ENCODE measurements around the gene ARPP21. TPM values are rescaled to one million over a fixed set of nuclear protein-coding genes. Genes with fewer than 3 reads are reported as not detected.

ARPP21 gene
- polyA plus RNA-seq, 1 donor from 2014 or later, result 12.8 TPM

DNA sequence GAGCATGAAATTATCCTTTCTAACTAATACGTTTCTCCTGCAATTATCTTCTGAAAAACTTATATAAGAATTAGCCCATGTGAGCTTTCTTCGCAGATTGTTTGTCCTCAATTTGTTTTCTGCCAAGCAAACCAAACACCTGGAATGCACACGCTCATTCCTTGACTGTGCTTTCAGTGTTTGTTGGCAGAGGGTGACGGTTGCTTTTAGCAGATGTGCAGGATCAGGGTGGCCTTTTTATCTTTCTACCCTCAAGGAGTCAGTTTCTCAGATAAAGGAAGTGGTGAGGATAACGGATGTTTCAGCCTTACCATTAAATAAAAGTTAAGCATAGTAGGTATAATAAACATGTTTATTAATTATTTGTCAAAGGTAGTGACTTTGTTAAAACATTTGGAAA is 15.2 kb downstream of the ARPP21 start:
- H2AFZ ChIP-seq (ENCODE audit: low read depth, low read length), result no peak overlapping the region
- H3K4me2 ChIP-seq (ENCODE audit: low read length), result no peak overlapping the region
- no peaks in the 10 kb centered on the region for H3K9me2 ChIP-seq (ENCODE audit: insufficient read depth, low read length)
- H3K9me3 ChIP-seq (ENCODE audit: low read length), result no peaks in the 10 kb centered on the region
- no peak overlapping the region for H3K9ac ChIP-seq (ENCODE audit: low read length)
- H3K27ac ChIP-seq (ENCODE audit: low read length), result no peak overlapping the region
- no peaks in the 10 kb centered on the region for H3K27me3 ChIP-seq (ENCODE audit: insufficient read depth, low read depth, low read length)
- no peak overlapping the region for H3K4me3 ChIP-seq (ENCODE audit: low read length)
- no peaks in the 10 kb centered on the region for H4K20me1 ChIP-seq (ENCODE audit: insufficient read depth)
- H3F3A ChIP-seq (ENCODE audit: insufficient read depth, low read length, poor library complexity, severe bottlenecking), result no peaks in the 10 kb centered on the region
- no peaks in the 10 kb centered on the region for H3K79me2 ChIP-seq (replicated peaks; ENCODE audit: insufficient read depth, low read length)
- H3K36me3 ChIP-seq (ENCODE audit: insufficient read depth, low read length), result no peaks in the 10 kb centered on the region
- TF ChIP-seq POLR2AphosphoS5 (IDR thresholded peaks at IDR 0.05) (no peak), RAD21 (conservative IDR thresholded peaks at IDR 0.05) (no peak), TAF1 (IDR thresholded peaks at IDR 0.05; ENCODE audit: low read depth) (no peak), SMC3 (conservative IDR thresholded peaks at IDR 0.05; ENCODE audit: poor library complexity) (no peak)
- TF ChIP-seq, protein P1, sequence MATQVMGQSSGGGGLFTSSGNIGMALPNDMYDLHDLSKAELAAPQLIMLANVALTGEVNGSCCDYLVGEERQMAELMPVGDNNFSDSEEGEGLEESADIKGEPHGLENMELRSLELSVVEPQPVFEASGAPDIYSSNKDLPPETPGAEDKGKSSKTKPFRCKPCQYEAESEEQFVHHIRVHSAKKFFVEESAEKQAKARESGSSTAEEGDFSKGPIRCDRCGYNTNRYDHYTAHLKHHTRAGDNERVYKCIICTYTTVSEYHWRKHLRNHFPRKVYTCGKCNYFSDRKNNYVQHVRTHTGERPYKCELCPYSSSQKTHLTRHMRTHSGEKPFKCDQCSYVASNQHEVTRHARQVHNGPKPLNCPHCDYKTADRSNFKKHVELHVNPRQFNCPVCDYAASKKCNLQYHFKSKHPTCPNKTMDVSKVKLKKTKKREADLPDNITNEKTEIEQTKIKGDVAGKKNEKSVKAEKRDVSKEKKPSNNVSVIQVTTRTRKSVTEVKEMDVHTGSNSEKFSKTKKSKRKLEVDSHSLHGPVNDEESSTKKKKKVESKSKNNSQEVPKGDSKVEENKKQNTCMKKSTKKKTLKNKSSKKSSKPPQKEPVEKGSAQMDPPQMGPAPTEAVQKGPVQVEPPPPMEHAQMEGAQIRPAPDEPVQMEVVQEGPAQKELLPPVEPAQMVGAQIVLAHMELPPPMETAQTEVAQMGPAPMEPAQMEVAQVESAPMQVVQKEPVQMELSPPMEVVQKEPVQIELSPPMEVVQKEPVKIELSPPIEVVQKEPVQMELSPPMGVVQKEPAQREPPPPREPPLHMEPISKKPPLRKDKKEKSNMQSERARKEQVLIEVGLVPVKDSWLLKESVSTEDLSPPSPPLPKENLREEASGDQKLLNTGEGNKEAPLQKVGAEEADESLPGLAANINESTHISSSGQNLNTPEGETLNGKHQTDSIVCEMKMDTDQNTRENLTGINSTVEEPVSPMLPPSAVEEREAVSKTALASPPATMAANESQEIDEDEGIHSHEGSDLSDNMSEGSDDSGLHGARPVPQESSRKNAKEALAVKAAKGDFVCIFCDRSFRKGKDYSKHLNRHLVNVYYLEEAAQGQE (IDR thresholded peaks at IDR 0.05; ENCODE audit: borderline replicate concordance), result no peak

DNA sequence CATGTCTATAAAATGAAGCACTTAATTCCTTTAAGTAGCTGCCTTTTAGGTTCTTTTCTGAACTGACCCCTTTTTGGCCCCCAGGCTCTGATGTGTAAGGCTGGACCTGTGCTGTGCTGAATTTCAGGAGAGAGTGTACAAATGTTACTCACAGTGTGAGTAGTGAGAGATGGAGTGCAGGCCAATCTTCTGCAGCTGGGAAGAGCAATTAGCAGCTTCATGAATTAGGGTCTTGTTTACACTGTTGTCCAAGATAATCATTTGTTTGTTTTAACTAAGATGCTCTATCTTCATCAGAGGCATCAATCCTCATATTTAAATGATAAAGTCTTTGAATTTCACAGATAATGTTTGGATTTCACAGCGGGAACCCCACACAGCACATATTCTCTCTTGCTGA is 19.4 kb downstream of the ARPP21 start:
- Histone ChIP-seq H3K4me3 (ENCODE audit: low read length) (no peak overlapping the region), H3K9me2 (ENCODE audit: insufficient read depth, low read length) (no peaks in the 10 kb centered on the region), H3K36me3 (ENCODE audit: insufficient read depth, low read length) (no peaks in the 10 kb centered on the region), H3K9me3 (ENCODE audit: low read length) (no peaks in the 10 kb centered on the region), H4K20me1 (ENCODE audit: insufficient read depth) (no peaks in the 10 kb centered on the region), H3K27ac (ENCODE audit: low read length) (no peak overlapping the region), H3K27me3 (ENCODE audit: insufficient read depth, low read depth, low read length) (no peaks in the 10 kb centered on the region), H3K9ac (ENCODE audit: low read length) (no peak overlapping the region), H2AFZ (ENCODE audit: low read depth, low read length) (no peak overlapping the region), H3F3A (ENCODE audit: insufficient read depth, low read length, poor library complexity, severe bottlenecking) (no peaks in the 10 kb centered on the region), H3K4me2 (ENCODE audit: low read length) (no peak overlapping the region), H3K79me2 (replicated peaks; ENCODE audit: insufficient read depth, low read length) (no peaks in the 10 kb centered on the region)
- TF ChIP-seq POLR2AphosphoS5 (IDR thresholded peaks at IDR 0.05), result no peak
- TF ChIP-seq SMC3 (conservative IDR thresholded peaks at IDR 0.05; ENCODE audit: poor library complexity), result no peak
- no peak for TF ChIP-seq EP300 (conservative IDR thresholded peaks at IDR 0.05; ENCODE audit: poor library complexity, severe bottlenecking)
- TF ChIP-seq MXI1 (conservative IDR thresholded peaks at IDR 0.05; ENCODE audit: poor library complexity, severe bottlenecking), result no peak
- TF ChIP-seq TAF1 (IDR thresholded peaks at IDR 0.05; ENCODE audit: low read depth), result no peak
- TF ChIP-seq, protein P2, sequence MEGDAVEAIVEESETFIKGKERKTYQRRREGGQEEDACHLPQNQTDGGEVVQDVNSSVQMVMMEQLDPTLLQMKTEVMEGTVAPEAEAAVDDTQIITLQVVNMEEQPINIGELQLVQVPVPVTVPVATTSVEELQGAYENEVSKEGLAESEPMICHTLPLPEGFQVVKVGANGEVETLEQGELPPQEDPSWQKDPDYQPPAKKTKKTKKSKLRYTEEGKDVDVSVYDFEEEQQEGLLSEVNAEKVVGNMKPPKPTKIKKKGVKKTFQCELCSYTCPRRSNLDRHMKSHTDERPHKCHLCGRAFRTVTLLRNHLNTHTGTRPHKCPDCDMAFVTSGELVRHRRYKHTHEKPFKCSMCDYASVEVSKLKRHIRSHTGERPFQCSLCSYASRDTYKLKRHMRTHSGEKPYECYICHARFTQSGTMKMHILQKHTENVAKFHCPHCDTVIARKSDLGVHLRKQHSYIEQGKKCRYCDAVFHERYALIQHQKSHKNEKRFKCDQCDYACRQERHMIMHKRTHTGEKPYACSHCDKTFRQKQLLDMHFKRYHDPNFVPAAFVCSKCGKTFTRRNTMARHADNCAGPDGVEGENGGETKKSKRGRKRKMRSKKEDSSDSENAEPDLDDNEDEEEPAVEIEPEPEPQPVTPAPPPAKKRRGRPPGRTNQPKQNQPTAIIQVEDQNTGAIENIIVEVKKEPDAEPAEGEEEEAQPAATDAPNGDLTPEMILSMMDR (IDR thresholded peaks at IDR 0.05; ENCODE audit: poor library complexity, severe bottlenecking), result no peak
- no peak for TF ChIP-seq RAD21 (conservative IDR thresholded peaks at IDR 0.05)
- TF ChIP-seq, protein P1 (IDR thresholded peaks at IDR 0.05; ENCODE audit: borderline replicate concordance), result no peak
- TF ChIP-seq EZH2 (IDR thresholded peaks at IDR 0.05; ENCODE audit: borderline replicate concordance, insufficient read depth, low read length, poor library complexity, severe bottlenecking), result no peak

All from neural cell (in vitro differentiated cells).